MM.1S (cell line): Measurements from ENCODE around the gene SYT1.

Experiments
- DNase-seq: peaks from one replicate; pipeline ENCODE4 v3.0.0-alpha.2; 2015
- H2AFZ ChIP-seq: fragments of 300-600 bp; sonication (generic); 2 replicates; pipeline ENCODE4 v1.6.0; 2016; ENCODE audit warnings: antibody characterized with exemption, low read length
- H3F3A ChIP-seq: fragments of 300-600 bp; sonication (generic); 2 replicates; pipeline ENCODE4 v1.6.1; 2016; ENCODE audit warnings: mild to moderate bottlenecking, antibody characterized with exemption, low read length, moderate library complexity, mixed read lengths; ENCODE audit not compliant: insufficient read depth
- H3K27ac ChIP-seq: fragments of 300-600 bp; sonication (generic); 2 replicates; pipeline ENCODE4 v1.5.1; 2016; ENCODE audit warnings: mild to moderate bottlenecking, low read length
- H3K27me3 ChIP-seq: fragments of 300-600 bp; sonication (generic); replicated peaks from 2 replicates; pipeline ENCODE4 v1.6.0; 2016; ENCODE audit warnings: low read length; ENCODE audit not compliant: insufficient read depth
- H3K36me3 ChIP-seq: fragments of 300-600 bp; sonication (generic); replicated peaks from 2 replicates; pipeline ENCODE4 v1.6.1; 2016; ENCODE audit warnings: mild to moderate bottlenecking, low read length, mixed read lengths; ENCODE audit not compliant: insufficient read depth
- H3K4me1 ChIP-seq: fragments of 300-600 bp; sonication (generic); 2 replicates; pipeline ENCODE4 v1.6.1; 2016; ENCODE audit warnings: low read length, mixed read lengths
- H3K4me2 ChIP-seq: fragments of 300-600 bp; sonication (generic); 2 replicates; pipeline ENCODE4 v1.6.0; 2016; ENCODE audit warnings: low read depth, low read length
- H3K4me3 ChIP-seq: fragments of 300-600 bp; sonication (generic); 2 replicates; pipeline ENCODE4 v1.5.1; 2016; ENCODE audit warnings: low read length, mixed read lengths
- H3K79me2 ChIP-seq: fragments of 300-600 bp; sonication (generic); 2 replicates; pipeline ENCODE4 v1.6.1; 2016; ENCODE audit warnings: mixed run types, low read length, mixed read lengths
- H3K9ac ChIP-seq: fragments of 300-600 bp; sonication (generic); 2 replicates; pipeline ENCODE4 v1.6.1; 2016; ENCODE audit warnings: low read length, mixed read lengths
- H3K9me2 ChIP-seq: fragments of 300-600 bp; sonication (generic); replicated peaks from 2 replicates; pipeline ENCODE4 v1.6.1; 2016; ENCODE audit warnings: mild to moderate bottlenecking, low read length, mixed read lengths; ENCODE audit not compliant: insufficient read depth
- H3K9me3 ChIP-seq: fragments of 300-600 bp; sonication (generic); replicated peaks from 2 replicates; pipeline ENCODE4 v1.6.1; 2016; ENCODE audit warnings: mild to moderate bottlenecking, low read length, mixed read lengths; ENCODE audit not compliant: insufficient read depth
- H4K20me1 ChIP-seq: fragments of 300-600 bp; sonication (generic); 2 replicates; pipeline ENCODE4 v1.6.1; 2016; ENCODE audit warnings: mild to moderate bottlenecking, low read length, moderate library complexity, mixed read lengths; ENCODE audit not compliant: insufficient read depth
- CTCF ChIP-seq: fragments of 300-600 bp; sonication (generic); IDR thresholded peaks from 2 replicates; pipeline ENCODE4 v1.5.1; 2016; ENCODE audit warnings: antibody characterized with exemption, low read length, mixed read lengths
- EZH2 ChIP-seq: fragments of 300-600 bp; sonication (generic); optimal IDR thresholded peaks from 2 replicates; pipeline ENCODE3; 2017; ENCODE audit warnings: low read depth, mild to moderate bottlenecking, antibody characterized with exemption, low read length, mixed read lengths
- EZH2phosphoT487 ChIP-seq: fragments of 300-600 bp; sonication (generic); IDR thresholded peaks from 2 replicates; pipeline ENCODE4 v1.6.1; 2018; ENCODE audit warnings: antibody characterized with exemption, low read length

SYT1 gene

GRCh38 chr12:79073506-79073905, 208.9 kb downstream of the SYT1 start:
- H2AFZ ChIP-seq, result no peak overlapping the region
- peaks cover 29% of the 10 kb centered on the region for H3K4me1 ChIP-seq
- H3K9me2 ChIP-seq, result no peaks in the 10 kb centered on the region
- no peaks in the 10 kb centered on the region for H3K36me3 ChIP-seq
- H3K27ac ChIP-seq, result no peak overlapping the region
- no peaks in the 10 kb centered on the region for H3K9me3 ChIP-seq
- H3F3A ChIP-seq, result peaks cover 11% of the 10 kb centered on the region
- H3K27me3 ChIP-seq, result no peaks in the 10 kb centered on the region
- H3K79me2 ChIP-seq, result no peaks in the 10 kb centered on the region
- H3K4me3 ChIP-seq, result no peak overlapping the region
- no peak overlapping the region for H3K4me2 ChIP-seq
- DNase-seq, result no peak
- H3K9ac ChIP-seq, result no peak overlapping the region
- no peaks in the 10 kb centered on the region for H4K20me1 ChIP-seq
- no peak for TF ChIP-seq EZH2
- no peak for TF ChIP-seq CTCF
- TF ChIP-seq EZH2phosphoT487, result no peak

GRCh38 chr12:79082595-79082994, 218.0 kb downstream of the SYT1 start:
- no peak for TF ChIP-seq EZH2
- no peak for TF ChIP-seq CTCF
- TF ChIP-seq EZH2phosphoT487, result no peak
- Histone ChIP-seq H3K9me3 (no peaks in the 10 kb centered on the region), H3K9ac (no peak overlapping the region), H4K20me1 (no peaks in the 10 kb centered on the region), H3K79me2 (no peaks in the 10 kb centered on the region), H3K9me2 (no peaks in the 10 kb centered on the region), H3K4me1 (peaks cover 39% of the 10 kb centered on the region), H2AFZ (no peak overlapping the region), H3K4me3 (no peak overlapping the region), H3K36me3 (no peaks in the 10 kb centered on the region), H3K4me2 (no peak overlapping the region), H3K27me3 (no peaks in the 10 kb centered on the region), H3K27ac (no peak overlapping the region), H3F3A (peaks cover 13% of the 10 kb centered on the region)
- DNase-seq, result no peak

GRCh38 chr12:79083181-79083580, 218.6 kb downstream of the SYT1 start:
- H3K36me3 ChIP-seq, result no peaks in the 10 kb centered on the region
- H3K4me1 ChIP-seq, result peaks cover 42% of the 10 kb centered on the region
- DNase-seq, result peak; percentile 21
- H3K4me2 ChIP-seq, result no peak overlapping the region
- no peaks in the 10 kb centered on the region for H3K79me2 ChIP-seq
- H3K27ac ChIP-seq, result no peak overlapping the region
- H3K9me3 ChIP-seq, result no peaks in the 10 kb centered on the region
- TF ChIP-seq EZH2phosphoT487, result no peak
- no peak for TF ChIP-seq EZH2
- H3K9ac ChIP-seq, result no peak overlapping the region
- no peaks in the 10 kb centered on the region for H3K27me3 ChIP-seq
- H3F3A ChIP-seq, result peaks cover 13% of the 10 kb centered on the region
- no peak overlapping the region for H2AFZ ChIP-seq
- H3K9me2 ChIP-seq, result no peaks in the 10 kb centered on the region
- no peak overlapping the region for H3K4me3 ChIP-seq
- no peaks in the 10 kb centered on the region for H4K20me1 ChIP-seq

GRCh38 chr12:79085106-79085682, 220.6 kb downstream of the SYT1 start:
- Histone ChIP-seq H3K36me3 (no peaks in the 10 kb centered on the region), H3K27ac (peak overlapping the region; percentile 20; the same call in 1 of the 2 replicates), H3K27me3 (no peaks in the 10 kb centered on the region), H3K79me2 (no peaks in the 10 kb centered on the region), H3K9me3 (no peaks in the 10 kb centered on the region), H3K4me3 (no peak overlapping the region), H3K9ac (no peak overlapping the region), H4K20me1 (no peaks in the 10 kb centered on the region), H3F3A (peaks cover 13% of the 10 kb centered on the region), H3K9me2 (no peaks in the 10 kb centered on the region), H2AFZ (no peak overlapping the region), H3K4me1 (peaks cover 42% of the 10 kb centered on the region), H3K4me2 (peak overlapping the region; percentile 21; the same call in 1 of the 2 replicates)
- DNase-seq, result no peak
- TF ChIP-seq EZH2phosphoT487 (no peak), EZH2 (no peak), CTCF (no peak)
